CD4-positive, alpha-beta T cell treated with Interleukin-15 for 4 hours (primary cell): Measurements from ENCODE around the gene ZC3H11A.
"Not testable (repeated sequence)": the region's sequence is repeated elsewhere in the genome, so short reads cannot be mapped to it uniquely, and the experiment has no call there.

Source experiments
- DNase-seq: peaks from one replicate; pipeline ENCODE4 v3.0.0-alpha.2; 2020; ENCODE audit warnings: low spot score

Gene ZC3H11A

DNA sequence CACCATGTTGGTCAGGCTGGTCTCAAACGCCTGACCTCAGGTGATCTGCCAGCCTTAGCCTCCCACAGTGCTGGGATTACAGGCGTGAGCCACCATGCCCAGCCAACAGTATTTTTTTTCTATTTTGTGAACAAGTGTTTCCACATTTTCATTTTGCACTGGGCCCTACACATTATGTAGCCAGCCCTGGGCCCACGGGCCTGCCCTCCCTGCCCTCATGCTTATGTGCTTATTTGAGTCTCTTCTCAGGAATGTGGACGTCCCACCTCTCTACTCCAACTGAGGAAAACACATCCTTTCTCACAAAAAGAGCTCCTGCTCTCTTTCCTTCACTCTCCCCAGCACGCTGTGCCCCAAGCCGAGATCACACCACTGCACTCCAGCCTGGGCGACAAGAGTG, 13.5 kb upstream of the ZC3H11A start:
- no peak for DNase-seq

DNA sequence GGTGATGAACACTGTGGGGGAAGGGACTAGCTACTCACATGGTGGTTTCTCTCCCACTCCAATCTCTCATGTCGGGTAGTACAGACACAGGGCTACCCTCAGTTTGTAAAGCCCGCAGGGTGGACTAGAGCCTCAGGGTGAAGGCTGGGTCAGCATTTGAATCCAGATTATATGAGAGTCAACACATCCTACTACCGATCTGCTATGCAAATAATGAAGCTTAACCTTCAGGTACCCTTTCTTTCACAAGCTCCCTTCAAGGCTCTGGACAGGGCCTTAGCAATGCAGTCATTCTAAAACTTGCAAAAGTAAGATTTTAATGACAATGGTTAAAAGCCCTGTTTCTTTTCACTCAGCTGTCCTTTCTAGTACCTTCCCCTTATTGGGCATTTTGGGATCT, 5.5 kb upstream of the ZC3H11A start:
- DNase-seq, result no peak

DNA sequence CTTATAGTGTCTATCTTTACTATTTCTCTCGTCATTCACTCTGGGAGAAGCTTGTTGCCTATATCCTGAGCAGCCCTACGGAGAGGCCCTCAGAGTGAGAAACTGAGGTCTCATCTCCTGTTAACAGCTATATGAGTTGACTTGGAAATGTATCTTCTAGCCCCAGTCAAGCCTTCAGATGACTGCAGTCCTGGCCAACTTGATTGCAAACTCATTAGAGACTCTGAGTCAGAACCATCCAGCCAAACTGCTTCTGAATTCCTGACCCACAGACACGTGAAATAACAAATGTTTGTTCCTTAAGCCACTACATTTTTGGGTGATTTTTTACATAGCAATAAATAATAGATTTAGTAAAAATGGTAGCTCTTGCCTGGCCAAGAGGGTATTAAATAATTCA, 3.9 kb upstream of the ZC3H11A start:
- no peak for DNase-seq

DNA sequence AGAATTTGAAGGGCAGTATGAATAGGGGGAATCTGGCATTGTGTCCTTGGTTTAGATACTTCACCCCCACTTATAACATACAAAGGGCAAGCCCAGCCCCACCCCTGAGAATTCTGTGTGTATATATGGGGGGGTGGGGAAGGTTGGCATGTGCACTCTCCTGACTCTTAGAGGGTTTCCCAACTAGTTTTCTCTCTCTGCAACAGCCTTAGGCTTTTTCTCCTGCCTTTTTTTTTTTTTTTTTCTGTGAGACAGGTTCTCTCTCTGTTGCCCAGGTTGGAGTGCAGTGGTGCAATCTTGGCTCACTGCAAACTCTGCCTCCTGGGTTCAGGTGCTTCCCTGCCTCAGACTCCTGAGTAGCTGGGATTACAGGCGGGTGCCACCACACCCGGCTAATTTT, 2.9 kb upstream of the ZC3H11A start:
- no peak for DNase-seq

DNA sequence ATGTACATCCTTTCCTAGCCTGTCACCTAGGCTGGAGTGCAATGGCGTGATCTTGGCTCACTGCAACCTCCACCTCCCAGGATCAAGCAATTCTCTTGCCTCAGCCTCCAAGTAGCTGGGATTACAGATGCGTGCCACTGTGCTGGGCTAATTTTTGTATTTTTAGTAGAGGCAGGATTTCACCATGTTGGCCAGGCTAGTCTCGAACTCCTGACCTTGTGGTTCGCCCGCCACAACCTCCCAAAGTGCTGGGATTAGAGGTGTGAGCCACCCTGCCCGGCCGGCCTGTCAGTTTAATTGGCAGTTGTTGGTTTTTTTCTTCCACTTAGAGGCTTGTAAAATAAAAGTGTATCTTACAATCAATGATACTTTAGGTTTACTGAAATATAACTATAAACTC, 1.9 kb upstream of the ZC3H11A start:
- DNase-seq, result not testable (repeated sequence)

DNA sequence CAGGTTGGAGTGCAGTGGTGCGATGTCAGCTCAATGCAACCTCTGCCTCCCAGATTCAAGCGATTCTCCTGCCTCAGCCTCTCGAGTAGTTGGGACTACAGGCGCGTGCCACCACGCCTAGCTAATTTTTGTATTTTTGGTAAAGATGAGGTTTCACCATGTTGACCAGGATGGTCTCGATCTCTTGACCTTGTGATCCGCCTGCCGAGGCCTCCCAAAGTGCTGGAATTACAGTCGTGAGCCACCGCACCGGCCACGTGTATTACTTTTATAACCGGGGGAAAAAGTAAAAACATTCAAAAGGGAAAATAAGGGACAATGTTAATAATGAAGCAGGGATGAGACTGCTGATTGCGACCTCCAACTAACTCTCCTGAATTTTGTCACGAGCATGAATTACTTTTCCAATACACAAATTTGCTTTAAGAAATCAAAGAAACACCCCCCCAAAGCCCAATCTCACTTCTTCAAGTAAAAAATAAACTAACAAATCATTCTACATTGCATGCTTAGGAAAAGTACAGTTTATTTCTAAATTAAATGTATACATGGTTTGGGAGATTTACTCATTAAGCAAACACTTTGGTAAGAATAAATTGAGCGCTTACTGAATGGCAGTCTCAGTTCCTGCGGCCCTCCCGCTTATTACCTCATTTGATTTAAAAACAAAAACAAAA, 521 bp upstream of the ZC3H11A start:
- DNase-seq, result no peak

DNA sequence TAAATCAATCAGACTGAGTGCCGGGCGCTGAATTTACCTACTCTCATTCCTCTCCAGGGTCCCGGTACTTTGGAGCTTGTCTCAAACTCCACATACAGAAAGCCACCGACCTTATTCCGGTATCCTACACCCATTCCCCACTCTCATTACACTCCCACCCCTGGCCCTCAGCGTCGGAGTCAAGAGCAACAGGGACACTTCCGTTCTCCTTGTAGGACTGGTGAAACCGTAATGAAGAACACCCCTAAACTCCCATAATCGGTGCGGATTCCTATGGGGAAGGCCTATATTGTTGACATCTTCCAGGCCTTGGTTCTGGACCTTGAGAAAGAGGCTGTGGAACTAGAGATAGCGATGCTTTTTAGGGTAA, 798 bp downstream of the ZC3H11A start:
- DNase-seq, result peak; percentile 5

DNA sequence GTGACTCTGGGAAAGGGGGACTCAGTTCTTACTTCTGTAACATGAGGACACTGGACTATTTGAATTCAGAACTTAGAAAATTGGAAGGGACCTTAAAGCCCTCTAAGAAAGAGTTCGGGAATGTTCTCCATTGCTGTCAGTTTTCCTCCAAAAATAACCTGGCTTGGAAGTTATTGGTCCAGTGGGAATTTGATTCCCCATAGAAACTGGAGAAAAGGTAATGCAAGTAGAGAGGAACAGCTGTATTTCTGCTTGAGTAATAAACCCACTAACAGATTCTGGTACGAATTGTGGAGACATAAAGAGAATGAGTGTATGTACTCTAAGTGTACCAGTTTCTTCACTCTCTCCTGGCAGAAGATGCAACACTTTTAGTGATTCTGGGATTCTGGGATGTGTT, 1.8 kb downstream of the ZC3H11A start:
- no peak for DNase-seq

DNA sequence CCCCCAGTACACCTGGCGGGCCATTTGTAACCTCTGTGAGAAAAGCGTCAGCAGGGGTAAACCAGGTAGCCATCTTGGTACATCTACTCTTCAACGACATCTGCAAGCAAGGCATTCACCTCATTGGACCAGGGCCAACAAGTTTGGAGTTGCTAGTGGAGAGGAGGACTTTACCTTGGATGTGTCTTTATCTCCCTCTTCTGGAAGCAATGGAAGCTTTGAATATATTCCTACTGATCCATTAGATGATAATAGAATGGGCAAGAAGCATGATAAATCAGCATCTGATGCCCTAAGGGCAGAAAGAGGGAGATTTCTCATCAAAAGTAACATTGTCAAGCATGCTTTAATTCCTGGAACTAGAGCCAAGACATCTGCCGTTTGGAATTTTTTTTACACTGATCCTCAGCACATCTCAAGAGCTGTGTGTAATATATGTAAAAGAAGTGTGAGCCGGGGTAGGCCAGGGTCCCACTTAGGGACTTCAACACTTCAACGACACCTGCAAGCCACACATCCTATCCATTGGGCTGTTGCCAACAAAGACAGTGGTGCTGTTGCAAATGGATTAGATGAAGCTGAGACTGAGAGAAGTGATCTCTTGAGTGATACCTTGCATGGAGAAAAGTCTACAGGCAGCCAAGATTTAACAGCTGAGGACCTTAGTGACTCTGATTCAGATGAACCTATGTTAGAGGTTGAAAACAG, 2.7 kb downstream of the ZC3H11A start:
- DNase-seq, result no peak

DNA sequence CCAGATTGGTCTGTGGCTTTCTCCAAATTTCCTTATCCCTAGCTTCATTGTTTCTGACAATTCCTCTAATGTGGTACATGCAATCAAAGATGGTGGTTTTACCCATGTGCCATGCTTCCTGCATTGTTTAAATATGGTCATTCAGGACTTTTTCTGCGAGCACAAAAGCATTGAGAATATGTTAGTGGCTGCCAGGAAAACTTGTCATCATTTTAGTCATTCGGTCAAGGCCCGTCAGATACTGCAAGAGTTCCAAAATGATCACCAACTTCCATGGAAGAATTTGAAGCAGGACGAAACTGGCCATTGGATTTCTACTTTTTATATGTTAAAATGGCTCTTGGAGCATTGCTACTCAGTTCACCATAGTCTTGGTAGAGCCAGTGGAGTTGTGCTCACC, 3.7 kb downstream of the ZC3H11A start:
- DNase-seq, result no peak

DNA sequence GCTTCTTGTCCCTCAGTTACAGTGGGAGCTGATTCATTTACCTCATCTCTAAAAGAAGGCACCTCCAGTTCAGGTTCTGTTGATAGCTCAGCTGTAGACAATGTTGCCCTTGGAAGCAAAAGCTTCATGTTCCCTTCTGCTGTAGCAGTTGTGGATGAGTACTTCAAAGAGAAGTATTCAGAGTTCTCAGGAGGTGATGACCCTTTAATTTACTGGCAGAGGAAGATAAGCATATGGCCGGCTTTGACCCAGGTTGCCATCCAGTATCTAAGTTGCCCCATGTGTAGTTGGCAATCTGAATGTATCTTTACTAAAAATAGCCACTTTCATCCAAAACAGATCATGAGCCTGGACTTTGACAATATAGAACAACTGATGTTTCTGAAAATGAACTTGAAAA, 4.5 kb downstream of the ZC3H11A start:
- DNase-seq, result no peak

DNA sequence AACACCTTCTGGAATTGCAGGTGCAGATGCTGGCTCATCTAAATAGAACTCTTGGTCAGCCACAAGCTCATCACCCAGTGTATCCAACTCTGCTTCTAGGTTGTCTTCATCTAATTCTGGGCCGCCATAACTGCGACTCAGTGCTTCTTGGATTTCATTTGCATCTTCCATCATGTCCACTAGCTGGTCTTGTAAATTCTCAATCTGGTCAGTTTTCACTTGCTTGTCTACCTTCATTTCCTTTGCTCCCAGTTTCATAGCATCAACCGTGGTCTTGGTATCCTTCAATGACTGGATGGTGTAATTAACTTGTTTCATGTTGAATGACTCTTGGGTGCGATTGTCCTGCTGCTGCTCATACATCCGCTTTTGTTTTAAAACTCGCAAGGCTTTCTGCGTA, 10.3 kb downstream of the ZC3H11A start:
- no peak for DNase-seq

DNA sequence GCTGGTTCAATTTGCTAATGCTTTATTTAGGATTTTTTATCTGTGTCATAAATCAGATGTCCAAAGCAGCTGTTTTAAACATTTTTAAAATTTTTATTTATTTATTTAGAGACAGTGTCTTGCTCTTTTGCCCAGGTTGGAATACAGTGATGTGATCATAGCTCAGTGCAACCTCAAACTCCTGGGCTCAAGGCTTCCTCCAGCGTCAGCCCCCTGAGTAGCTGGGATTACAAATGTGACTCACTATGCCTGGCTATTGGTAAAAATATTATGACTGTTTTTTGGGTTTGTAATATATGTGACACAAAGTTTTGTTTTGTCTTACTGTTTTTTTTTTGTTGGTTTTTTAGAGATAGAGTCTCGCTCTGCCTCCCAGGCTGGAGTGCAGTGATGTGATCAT, 11.8 kb downstream of the ZC3H11A start:
- no peak for DNase-seq

DNA sequence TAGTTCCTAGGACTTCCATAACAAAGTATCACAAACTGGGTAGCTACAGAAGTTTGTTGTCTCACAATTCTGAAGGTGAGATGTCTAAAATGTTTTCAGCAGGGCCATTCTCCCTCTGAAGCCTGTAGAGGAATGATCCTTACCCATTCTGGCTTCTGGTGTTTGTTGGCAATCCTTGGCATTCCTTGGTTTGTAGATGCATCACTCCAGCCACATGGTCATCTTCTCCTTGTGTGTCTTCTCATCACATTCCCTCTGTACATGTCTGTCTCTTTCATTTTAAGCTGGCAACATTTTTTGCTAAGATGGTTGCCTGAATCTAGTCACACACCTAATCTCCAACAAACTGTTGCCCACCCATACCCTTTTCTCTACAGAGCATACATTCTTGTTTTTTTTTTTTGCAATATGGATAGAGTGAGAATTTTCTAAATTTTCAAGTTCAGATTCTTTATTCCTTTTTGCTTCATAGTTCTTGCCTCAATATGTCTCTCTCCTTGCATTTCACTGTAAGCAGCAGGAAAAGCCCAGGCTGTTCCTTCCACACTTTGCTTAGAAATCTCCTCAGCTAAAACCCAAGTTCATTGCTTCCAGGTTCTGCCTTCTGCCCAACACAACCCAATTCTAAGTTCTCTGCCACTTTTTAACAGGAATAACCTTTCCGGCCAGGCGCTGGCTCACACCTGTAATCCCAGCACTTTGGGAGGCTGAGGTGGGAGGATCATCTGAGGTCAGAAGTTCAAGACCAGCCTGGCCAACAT, 18.3 kb downstream of the ZC3H11A start:
- no peak for DNase-seq

DNA sequence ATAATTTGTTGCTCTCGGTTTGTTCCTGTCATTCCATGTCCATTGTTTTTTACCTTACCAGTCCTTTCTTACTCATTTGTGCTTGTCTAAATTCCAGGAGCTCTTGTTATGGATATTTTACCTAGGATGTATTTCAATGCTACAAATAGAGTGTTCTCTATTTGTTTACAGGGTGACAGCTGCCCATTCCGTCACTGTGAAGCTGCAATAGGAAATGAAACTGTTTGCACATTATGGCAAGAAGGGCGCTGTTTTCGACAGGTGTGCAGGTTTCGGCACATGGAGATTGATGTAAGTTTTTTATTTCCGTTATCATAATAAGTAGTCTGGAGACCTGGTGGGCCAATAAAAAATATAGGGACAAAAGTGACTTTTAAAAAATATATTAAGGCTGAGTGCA, 23.0 kb downstream of the ZC3H11A start:
- no peak for DNase-seq

DNA sequence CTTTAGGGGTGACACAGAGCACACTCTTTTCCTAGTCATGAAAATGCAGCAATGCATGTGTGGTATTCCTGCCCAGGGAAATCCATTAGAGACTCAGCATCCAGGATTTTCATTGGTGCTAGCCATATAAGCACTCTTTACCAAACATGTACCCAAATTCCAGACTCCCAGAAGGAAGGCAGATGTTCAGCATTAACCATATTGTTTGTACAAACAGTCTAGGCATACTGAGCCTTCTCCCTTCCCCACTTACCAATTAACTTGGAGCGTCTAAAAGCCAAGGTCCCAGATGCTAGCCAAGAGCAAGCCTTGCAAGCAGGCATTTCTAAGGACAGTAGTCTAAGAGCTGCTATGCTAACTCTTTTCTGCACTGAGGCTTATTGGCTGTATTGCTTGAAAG, 27.9 kb downstream of the ZC3H11A start:
- no peak for DNase-seq

DNA sequence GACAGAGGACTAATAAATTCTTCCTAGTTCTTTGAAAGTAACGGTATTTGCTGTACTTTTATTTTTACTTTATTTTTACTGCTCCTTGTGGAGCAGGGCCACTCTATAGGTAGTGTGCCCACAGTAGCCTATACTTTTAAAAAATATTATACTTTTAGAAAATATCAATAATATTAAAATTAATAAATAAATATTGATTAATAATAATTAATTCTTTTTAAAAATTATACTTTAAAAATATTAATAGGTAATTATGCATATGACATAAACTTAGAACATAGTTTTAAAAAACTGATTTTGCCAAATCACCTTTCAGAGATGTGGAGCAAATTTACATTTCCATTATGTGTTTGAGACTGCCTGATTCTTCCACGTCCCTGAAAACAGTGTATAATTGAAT, 30.8 kb downstream of the ZC3H11A start:
- no peak for DNase-seq

DNA sequence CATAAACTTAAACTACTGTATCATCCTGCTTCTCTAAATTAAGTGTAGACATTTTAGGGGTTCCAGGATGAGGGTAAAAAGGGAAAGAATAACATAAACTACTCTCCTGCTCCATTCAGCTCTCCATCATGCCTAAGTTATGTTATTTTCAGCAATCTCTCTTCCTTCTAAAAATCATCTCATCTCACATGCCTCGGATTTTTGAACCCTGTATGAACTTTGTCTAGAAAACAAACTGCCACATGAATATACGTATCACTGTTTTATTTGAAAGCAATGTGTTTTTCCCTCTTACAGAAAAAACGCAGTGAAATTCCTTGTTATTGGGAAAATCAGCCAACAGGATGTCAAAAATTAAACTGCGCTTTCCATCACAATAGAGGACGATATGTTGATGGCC, 32.6 kb downstream of the ZC3H11A start:
- no peak for DNase-seq

DNA sequence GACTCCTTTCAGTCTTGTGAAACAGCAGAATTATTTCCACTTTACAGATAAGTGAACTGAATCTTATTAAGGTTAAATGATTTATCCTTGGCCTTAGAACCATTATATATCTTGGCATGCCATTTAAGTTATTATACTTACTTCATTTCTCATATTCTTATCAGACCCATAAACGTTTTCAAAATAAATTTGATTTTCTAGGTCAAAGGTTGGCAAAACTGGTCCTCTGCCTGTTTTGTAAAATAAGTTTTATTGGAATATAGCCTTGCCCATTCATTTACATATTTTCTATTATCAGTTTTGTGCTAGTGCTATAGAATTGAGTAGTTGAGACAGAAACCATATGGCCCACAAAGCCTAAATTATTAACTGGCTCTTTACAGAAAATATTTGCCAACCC, 33.1 kb downstream of the ZC3H11A start:
- DNase-seq, result no peak

DNA sequence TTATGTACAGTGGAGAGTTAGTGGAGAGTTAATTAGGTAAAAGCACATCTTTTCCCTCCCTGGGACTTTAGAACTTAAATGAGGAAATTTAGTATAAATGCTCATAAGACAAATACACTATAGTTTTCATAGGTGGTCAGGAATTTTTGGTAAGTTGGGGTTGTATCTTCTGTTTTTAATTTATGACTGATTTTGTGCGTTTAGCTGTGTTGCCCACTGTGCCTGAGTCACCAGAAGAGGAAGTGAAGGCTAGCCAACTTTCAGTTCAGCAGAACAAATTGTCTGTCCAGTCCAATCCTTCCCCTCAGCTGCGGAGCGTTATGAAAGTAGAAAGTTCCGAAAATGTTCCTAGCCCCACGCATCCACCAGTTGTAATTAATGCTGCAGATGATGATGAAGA, 33.8 kb downstream of the ZC3H11A start:
- DNase-seq, result not testable (repeated sequence)

DNA sequence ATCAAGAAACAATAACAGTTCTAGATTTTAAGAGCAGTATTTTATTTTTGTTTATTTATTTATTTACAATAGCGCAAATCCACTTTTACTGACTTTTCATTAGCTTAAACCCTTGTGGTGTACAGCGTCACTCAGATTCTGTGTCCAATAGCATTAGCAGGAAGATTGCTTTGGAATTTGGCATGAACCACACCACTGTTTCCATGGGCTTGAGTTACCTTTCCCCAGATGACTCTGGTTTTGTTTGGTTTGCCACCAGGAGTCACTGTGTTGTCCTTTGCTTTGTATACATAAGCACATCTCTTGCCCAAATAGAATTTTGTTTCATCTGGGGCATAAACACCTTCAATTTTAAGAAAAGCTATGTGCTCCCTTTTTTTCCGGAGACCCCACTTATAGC, 40.1 kb downstream of the ZC3H11A start:
- no peak for DNase-seq

DNA sequence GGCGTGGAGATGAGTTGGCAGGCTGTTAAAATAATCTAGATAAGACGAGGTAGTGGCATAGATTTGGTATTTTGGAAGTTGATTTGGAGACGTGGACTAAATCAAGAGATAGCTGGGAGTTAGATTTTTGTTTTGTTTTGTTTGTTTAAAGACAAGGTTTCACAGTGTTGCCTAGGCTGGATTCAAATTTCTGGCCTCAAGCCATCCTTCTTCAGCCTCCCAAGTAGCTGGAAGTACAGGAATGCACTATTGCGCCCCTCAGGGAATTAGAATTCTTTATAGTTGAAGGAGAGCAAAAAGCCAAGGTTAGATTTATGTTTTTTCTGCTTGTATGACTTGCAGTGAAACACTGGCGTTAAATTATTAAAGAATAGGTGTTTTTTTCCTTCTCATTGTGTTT, 43.7 kb downstream of the ZC3H11A start:
- DNase-seq, result no peak

DNA sequence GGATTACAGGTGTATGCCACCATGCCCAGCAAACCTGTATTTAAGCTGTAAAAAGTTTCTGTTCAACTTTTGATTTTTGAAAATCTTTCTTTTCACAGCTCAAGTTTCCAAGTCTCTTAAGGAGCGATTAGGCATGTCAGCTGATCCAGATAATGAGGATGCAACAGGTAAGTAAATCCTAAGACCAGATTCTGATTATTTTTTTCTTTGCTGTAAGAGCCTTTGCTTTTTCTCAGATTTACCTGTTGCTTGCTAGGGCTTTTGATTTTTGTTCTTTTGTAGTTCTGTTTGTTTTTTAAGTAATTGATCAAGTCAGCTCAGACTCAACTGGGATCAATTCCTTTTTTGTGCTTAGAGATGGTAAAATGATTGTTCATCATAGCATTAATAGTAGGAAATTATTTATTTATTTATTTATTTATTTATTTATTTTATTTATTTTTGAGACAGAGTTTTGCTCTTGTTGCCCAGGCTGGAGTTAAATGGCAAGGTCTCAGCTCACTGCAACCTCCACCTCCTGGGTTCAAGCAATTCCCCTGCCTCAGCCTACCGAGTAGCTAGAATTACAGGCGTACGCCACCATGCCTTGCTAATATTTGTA, 44.9 kb downstream of the ZC3H11A start:
- DNase-seq, result no peak
